K562 (cell line): Measurements from ENCODE around the gene HSD17B12. TPM values are rescaled to one million over a fixed set of nuclear protein-coding genes. Genes with fewer than 3 reads are reported as not detected.
A peak's percentile ranks its signal among the peaks of the same experiment; 100 is the strongest.

ENCODE experiments used
- ATAC-seq: fragments of 200-7000 bp; cut with Tn5 transposase; 3 replicates; pipeline ENCODE4 v1.9.1; 2020; ENCODE audit warnings: moderate library complexity
- BruUV-seq: library from RNA; stranded (reverse); fragments of 400-500 nt; replicated peaks from 2 replicates; lab custom pipeline; 2021; lab: Mats Ljungman, UMichigan
- CTCF ChIA-PET: fragments of 300-600 bp; formaldehyde crosslinking; extraction: SDS; loops from one replicate; lab custom pipeline; 2021; ENCODE audit warnings: low intra/inter-chr PET ratio; lab: Yijun Ruan, JAX
- POLR2A ChIA-PET: fragments of 300-600, 350-650 bp; sonication (Branson Sonifier 250); formaldehyde crosslinking; extraction: SDS; loops from one replicate; lab custom pipeline; 2021; ENCODE audit warnings: antibody characterized with exemption, inconsistent platforms; lab: Yijun Ruan, JAX
- DNase-seq, 4 experiments: peaks; one replicate each; pipeline versions ENCODE4 v3.0.0 to v3.0.0-alpha.2; 2011 to 2018; ENCODE audit warnings: low spot score in 3 of 4, mixed read lengths in 3 of 4; ENCODE audit errors: extremely low read depth in 1 of 4
- FAIRE-seq: peaks from 2 replicates; lab custom pipeline; 2011; peaks lifted over from hg19 to GRCh38; lab: Jason Lieb, UNC
- H2AFZ ChIP-seq: 2 replicates; pipeline ENCODE4 v1.6.0; 2011; ENCODE audit warnings: low read depth, low read length, control low read depth, inconsistent platforms
- H3K27ac ChIP-seq: fragments of 200-600 bp; 3 replicates; pipeline ENCODE4 v1.8.0; 2011; ENCODE audit warnings: low read depth, mild to moderate bottlenecking, control low read depth, inconsistent platforms, low read length, moderate library complexity, mixed read lengths; ENCODE audit errors: extremely low read depth
- H3K27me3 ChIP-seq, 2 experiments: fragments of 300-600 bp in 1 of 2; 2 replicates in 1 of 2; 3 replicates in 1 of 2; pipeline versions ENCODE4 v1.6.0 to v1.8.0; 2011; ENCODE audit warnings: inconsistent platforms in 2 of 2, low read length in 2 of 2, mild to moderate bottlenecking in 1 of 2, mixed read lengths in 1 of 2, moderate library complexity in 1 of 2; ENCODE audit not compliant: control insufficient read depth in 2 of 2, insufficient read depth in 2 of 2
- H3K36me3 ChIP-seq: fragments of 300-600 bp; 3 replicates; pipeline ENCODE4 v1.8.0; 2011; ENCODE audit warnings: mild to moderate bottlenecking, low read length, inconsistent platforms; ENCODE audit not compliant: control insufficient read depth, insufficient read depth
- H3K4me1 ChIP-seq, 2 experiments: fragments of 200-600 bp in 1 of 2; replicated peaks in 1 of 2; 2 replicates in 1 of 2; 3 replicates in 1 of 2; pipeline versions ENCODE4 v1.5.1 to v1.8.0; 2011; ENCODE audit warnings: inconsistent platforms in 2 of 2, low read length in 2 of 2, mild to moderate bottlenecking in 1 of 2, mixed read lengths in 1 of 2, moderate library complexity in 1 of 2; ENCODE audit not compliant: control insufficient read depth in 2 of 2, insufficient read depth in 2 of 2
- H3K4me2 ChIP-seq: 2 replicates; pipeline ENCODE4 v1.6.1; 2011; ENCODE audit warnings: low read length, control low read depth, inconsistent platforms, mixed read lengths; ENCODE audit not compliant: insufficient read depth
- H3K4me3 ChIP-seq: fragments of 200-600 bp; sonication (generic), shearing (Covaris generic); 2 replicates; pipeline ENCODE4 v1.5.1; 2016; ENCODE audit warnings: control low read depth, inconsistent platforms
- H3K79me2 ChIP-seq: fragments of 200-600 bp; 3 replicates; pipeline ENCODE4 v1.8.0; 2011; ENCODE audit warnings: low read length, inconsistent platforms; ENCODE audit not compliant: control insufficient read depth, insufficient read depth
- H3K9ac ChIP-seq, 2 experiments: 2 replicates each; pipeline versions ENCODE4 v1.6.0 to v1.6.1; 2011; ENCODE audit warnings: low read depth in 2 of 2, low read length in 2 of 2, control low read depth in 1 of 2, inconsistent platforms in 1 of 2, mild to moderate bottlenecking in 1 of 2, mixed read lengths in 1 of 2; ENCODE audit not compliant: insufficient read depth in 1 of 2
- H3K9me1 ChIP-seq: one replicate; pipeline ENCODE4 v1.6.0; 2011; ENCODE audit warnings: inconsistent platforms, mild to moderate bottlenecking, low read length, moderate library complexity; ENCODE audit not compliant: control insufficient read depth, insufficient read depth
- H3K9me3 ChIP-seq: replicated peaks from 2 replicates; pipeline ENCODE4 v1.5.1; 2011; ENCODE audit warnings: low read depth, low read length, inconsistent platforms; ENCODE audit not compliant: control insufficient read depth, insufficient read depth
- H4K20me1 ChIP-seq: replicated peaks from 2 replicates; pipeline ENCODE4 v1.6.1; 2011; ENCODE audit warnings: low read length, inconsistent platforms, mixed read lengths; ENCODE audit not compliant: control insufficient read depth, insufficient read depth
- CBX1 ChIP-seq: sonication (generic); IDR thresholded peaks from 2 replicates; pipeline ENCODE4 v1.6.1; 2016; ENCODE audit warnings: antibody characterized with exemption, low read depth, mild to moderate bottlenecking
- CBX3 ChIP-seq, 2 experiments: IDR thresholded peaks; 1 replicate in 1 of 2; 2 replicates in 1 of 2; pipeline ENCODE4 v1.6.1; 2012; ENCODE audit warnings: inconsistent platforms in 2 of 2, low read length in 2 of 2, borderline replicate concordance in 1 of 2, control low read depth in 1 of 2
- CBX5 ChIP-seq: IDR thresholded peaks from 2 replicates; pipeline ENCODE4 v1.6.1; 2014; ENCODE audit warnings: low read depth, borderline replicate concordance
- CCNT2 ChIP-seq: IDR thresholded peaks from 2 replicates; pipeline ENCODE4 v1.6.1; 2011; ENCODE audit warnings: borderline replicate concordance, low read depth, mild to moderate bottlenecking, moderate library complexity, mixed read lengths, low read length; ENCODE audit not compliant: insufficient read length; ENCODE audit errors: extremely low read depth
- CEBPZ ChIP-seq: fragments of 150-350 bp; IDR thresholded peaks from 2 replicates; pipeline ENCODE4 v1.6.1; 2014; ENCODE audit warnings: low read depth, mild to moderate bottlenecking, low read length, borderline replicate concordance
- EP300 ChIP-seq: IDR thresholded peaks from 2 replicates; pipeline ENCODE4 v1.6.1; 2012; ENCODE audit warnings: low read length, improper control_type of control experiment
- HNRNPLL ChIP-seq: fragments of 200-400 bp; formaldehyde crosslinking; IDR thresholded peaks from 2 replicates; pipeline ENCODE4 v1.6.1; 2017; ENCODE audit warnings: low read length, low read depth, mild to moderate bottlenecking; ENCODE audit not compliant: poor library complexity, severe bottlenecking
- IRF2 ChIP-seq: sonication (generic); formaldehyde crosslinking; IDR thresholded peaks from 2 replicates; pipeline ENCODE4 v1.8.1; 2022; ENCODE audit warnings: mild to moderate bottlenecking, missing genetic modification reagents
- MAFF ChIP-seq: IDR thresholded peaks from 2 replicates; pipeline ENCODE4 v1.6.1; 2012; ENCODE audit warnings: low read length, improper control_type of control experiment
- MTA1 ChIP-seq: fragments of 450-650 bp; IDR thresholded peaks from 2 replicates; pipeline ENCODE4 v1.6.1; 2017; ENCODE audit warnings: borderline replicate concordance
- SNRNP70 ChIP-seq: fragments of 200-400 bp; formaldehyde crosslinking; optimal IDR thresholded peaks from 2 replicates; pipeline ENCODE3; 2017; ENCODE audit warnings: low read depth, low read length
- SP1 ChIP-seq: sonication (generic); formaldehyde crosslinking; IDR thresholded peaks from 2 replicates; pipeline ENCODE4 v1.8.1; 2022; ENCODE audit warnings: mild to moderate bottlenecking, missing genetic modification reagents
- SRF ChIP-seq, 2 experiments: fragments of 250-450, 450-650 bp in 1 of 2; sonication (Bioruptor Pico) in 1 of 2; sonication (generic) in 1 of 2; formaldehyde crosslinking; IDR thresholded peaks; 2 replicates each; pipeline versions ENCODE4 v1.5.0 to v1.5.1; 2020 to 2022; ENCODE audit warnings: mild to moderate bottlenecking in 1 of 2, missing genetic modification reagents in 1 of 2
- TRIM24 ChIP-seq, 2 experiments: fragments of 450-650 bp; IDR thresholded peaks; 2 replicates each; pipeline ENCODE4 v1.6.1; 2016
- TRIM28 ChIP-seq: fragments of 450-650 bp; IDR thresholded peaks from 2 replicates; pipeline ENCODE4 v1.6.1; 2017
- ZNF134 ChIP-seq: fragments of 250-450 bp; sonication (Bioruptor Pico); conservative IDR thresholded peaks from 2 replicates; pipeline ENCODE4 v1.4.0; 2020
- ZNF212 ChIP-seq: fragments of 450-650 bp; formaldehyde crosslinking; IDR thresholded peaks from 2 replicates; pipeline ENCODE4 v1.4.0; 2020; ENCODE audit warnings: mild to moderate bottlenecking
- ZNF239 ChIP-seq: fragments of 250-450 bp; sonication (Bioruptor Pico); IDR thresholded peaks from 2 replicates; pipeline ENCODE4 v1.4.0; 2020; ENCODE audit warnings: mild to moderate bottlenecking
- ZNF431 ChIP-seq: sonication (generic); formaldehyde crosslinking; IDR thresholded peaks from 2 replicates; pipeline ENCODE4 v1.8.0; 2022; ENCODE audit warnings: mild to moderate bottlenecking, missing genetic modification reagents
- WGBS: fragments of 100-300 bp; shearing (Covaris generic); methylation state at CpG from one replicate; pipeline ENCODE4 v1.1.6; 2016; ENCODE audit warnings: low coverage, mixed read lengths; ENCODE audit not compliant: insufficient coverage; ENCODE audit errors: missing lambda C conversion rate; 5-methylcytosine and 5-hydroxymethylcytosine counted together
- in situ Hi-C: fragments of 300-500 bp; cut with MboI; formaldehyde crosslinking; loops from 4 replicates; pipeline ENCODE4 v1.15.0; 2018; ENCODE audit warnings: inconsistent platforms, mixed read lengths
- intact Hi-C: fragments of 100-400 bp; cut with micrococcal nuclease; formaldehyde crosslinking; loops from 2 replicates; pipeline ENCODE4 v1.14.2; 2022
- polyA plus RNA-seq, 8 experiments: library from polyadenylated mRNA; depleted of rRNA in 4 of 8; stranded (reverse) in 5 of 8; unstranded in 3 of 8; fragments of >200 nt; fragmentation: Nextera tagmentation in 2 of 8; fragmentation: Illumina TruSeq in 1 of 8; extraction: Ambion mirVana in 2 of 8; extraction: Trizol in 1 of 8; gene quantifications; 2 replicates each; pipeline versions ENCODE4 v1.2.1 to v1.2.3, GENCODE V29; 2011 to 2014; ENCODE audit warnings: inconsistent platforms in 1 of 8, missing spikeins in 1 of 8
- total RNA-seq, 7 experiments: library from RNA; depleted of rRNA in 6 of 7; stranded (reverse); fragments of >200 nt in 6 of 7; fragmentation: Illumina TruSeq in 2 of 7; extraction: Trizol in 2 of 7; gene quantifications; 2 replicates each; pipeline versions ENCODE4 v1.2.1 to v1.2.3, GENCODE V29; 2011 to 2021; ENCODE audit warnings: low replicate concordance in 1 of 7

HSD17B12 gene
- total and polyA plus RNA-seq, 9 of the 15 experiments (the other 6 are each of a cell fraction or from before 2014, with no cell fraction given): 9.1 to 34.5 (median 23.3) TPM

GRCh38 chr11:43779306-43779705 lies 98.8 kb downstream of the HSD17B12 start (continued):
- TF ChIP-seq SP1 (CRISPR knock-in tag): no peak
- TF ChIP-seq CEBPZ: no peak
- no peak for TF ChIP-seq SRF (CRISPR knock-in tag; IDR thresholded peaks at IDR 0.05)
- no peak for TF ChIP-seq MAFF
- no peak for TF ChIP-seq CCNT2
- no peak for TF ChIP-seq ZNF134 (CRISPR knock-in tag)

- H2AFZ ChIP-seq: no peak overlapping the region
- no TSS peak for BruUV-seq
- ChIA-PET POLR2A (interaction anchor here (0.8 kb wide), 1 partner anchor 14 kb away, joined by 3 read pairs; no protein-coding TSS in a partner anchor), CTCF (no interaction called here)
- no peaks in the 10 kb centered on the region for H3K9me1 ChIP-seq
- peaks cover 11% of the 10 kb centered on the region for H3K9me3 ChIP-seq
- intact Hi-C loops: no loop called here
- peak in 2 of 4 experiments; percentile 15 to 17 for DNase-seq
- FAIRE-seq: no peak
- no peak overlapping the region for H3K9ac ChIP-seq
- TF ChIP-seq ZNF239 (CRISPR knock-in tag): no peak
- peak; percentile 81; the same call in 1 of the 2 replicates for TF ChIP-seq CBX5
- no peak for TF ChIP-seq SNRNP70
- peak; percentile 43; the same call in 1 of the 2 replicates for TF ChIP-seq EP300
- TF ChIP-seq CBX1: 0 out of 2 replicates have a peak, but pooled peaks have one; percentile 59
- TF ChIP-seq TRIM24 (IDR thresholded peaks at IDR 0.05): 0 out of 4 replicates have a peak, but pooled peaks of 1 of the 2 experiments have one; percentile 16
- peak; percentile 90 for TF ChIP-seq TRIM28
- no peak for TF ChIP-seq ZNF212 (CRISPR knock-in tag)
- TF ChIP-seq IRF2: no peak
- no peak for TF ChIP-seq MTA1
- TF ChIP-seq CBX3 (IDR thresholded peaks at IDR 0.05; ENCODE audit: borderline replicate concordance in 1 of 2, low read length in 2 of 2): peak in 1 of 2 experiments; percentile 86; a peak in 1 of 3 replicates
- TF ChIP-seq ZNF431 (CRISPR knock-in tag): no peak
- TF ChIP-seq HNRNPLL: no peak
- no peaks in the 10 kb centered on the region for H3K79me2 ChIP-seq
- H4K20me1 ChIP-seq: no peaks in the 10 kb centered on the region
- H3K36me3 ChIP-seq: no peaks in the 10 kb centered on the region
- H3K27ac ChIP-seq: no peak overlapping the region
- H3K27me3 ChIP-seq: no peaks in the 10 kb centered on the region
- whole genome bisulfite sequencing: 53% methylated on average over 1 of the region's 1 CpG
- in situ Hi-C loops: no loop called here
- no peak for ATAC-seq
- no peaks in the 10 kb centered on the region for H3K4me1 ChIP-seq
- H3K4me2 ChIP-seq: no peak overlapping the region
- H3K4me3 ChIP-seq: no peak overlapping the region
Measured at GRCh38 chr11:43784301-43784700, 103.8 kb downstream of the HSD17B12 start.
